Mesodermal cell (in vitro differentiated cells): ENCODE measurements around the gene TNF.

ENCODE experiments used
- H3K27ac ChIP-seq: 2 replicates; pipeline ENCODE4 v1.7.0; 2013; ENCODE audit warnings: mild to moderate bottlenecking, low read depth, low read length, moderate library complexity; ENCODE audit not compliant: severe bottlenecking
- H3K36me3 ChIP-seq: 2 replicates; pipeline ENCODE4 v1.7.1; 2013; ENCODE audit warnings: mild to moderate bottlenecking, low read length, moderate library complexity; ENCODE audit not compliant: control insufficient read depth, insufficient read depth
- H3K4me1 ChIP-seq: one replicate; pipeline ENCODE4 v1.7.1; 2013; ENCODE audit warnings: mild to moderate bottlenecking, low read length; ENCODE audit not compliant: insufficient read depth, control insufficient read depth, poor library complexity, severe bottlenecking
- H3K4me3 ChIP-seq: 2 replicates; pipeline ENCODE4 v1.7.0; 2013; ENCODE audit warnings: low read length, control low read depth, mild to moderate bottlenecking; ENCODE audit not compliant: insufficient read depth, poor library complexity, severe bottlenecking; ENCODE audit errors: extremely low read depth
- H3K9me3 ChIP-seq: 2 replicates; pipeline ENCODE4 v1.7.1; 2013; ENCODE audit warnings: mild to moderate bottlenecking, low read length, moderate library complexity; ENCODE audit not compliant: control insufficient read depth
- WGBS, 2 experiments: methylation state at CpG; one replicate each; pipeline ENCODE4 v1.1.5; 2013; ENCODE audit warnings: missing lambda C conversion rate in 2 of 2; ENCODE audit not compliant: insufficient coverage in 2 of 2; 5-methylcytosine and 5-hydroxymethylcytosine counted together

The TNF gene

GRCh38 chr6:31597006-31597405, 21.6 kb downstream of the TNF start:
- WGBS, 2 experiments: 17 to 20% methylated on average over 1 to 2 of the region's 2 CpGs
- no peaks in the 10 kb centered on the region for H3K36me3 ChIP-seq
- no peaks in the 10 kb centered on the region for H3K9me3 ChIP-seq
- H3K4me1 ChIP-seq: no peaks in the 10 kb centered on the region
- H3K27ac ChIP-seq: no peak overlapping the region
- H3K4me3 ChIP-seq: no peak overlapping the region

- Histone ChIP-seq H3K4me1 (no peaks in the 10 kb centered on the region), H3K36me3 (no peaks in the 10 kb centered on the region), H3K4me3 (no peak overlapping the region), H3K9me3 (no peaks in the 10 kb centered on the region), H3K27ac (no peak overlapping the region)
- WGBS, 2 experiments: 80 to 83% methylated on average over 1 of the region's 1 CpG
Measured at GRCh38 chr6:31607317-31607716, 32.0 kb downstream of the TNF start.

- Histone ChIP-seq H3K4me3 (no peak overlapping the region), H3K27ac (no peak overlapping the region), H3K36me3 (no peaks in the 10 kb centered on the region), H3K9me3 (no peaks in the 10 kb centered on the region), H3K4me1 (no peaks in the 10 kb centered on the region)
- 93% methylated on average over 2 to 5 of the region's 8 CpGs for WGBS, 2 experiments
Measured at GRCh38 chr6:31609519-31610406, 34.4 kb downstream of the TNF start.

- Histone ChIP-seq H3K36me3 (no peaks in the 10 kb centered on the region), H3K4me1 (no peaks in the 10 kb centered on the region), H3K9me3 (no peaks in the 10 kb centered on the region), H3K4me3 (no peak overlapping the region), H3K27ac (no peak overlapping the region)
- 95 to 96% methylated on average over 4 of the region's 4 CpGs for WGBS, 2 experiments
Measured at GRCh38 chr6:31610968-31611367, 35.6 kb downstream of the TNF start.

- Histone ChIP-seq H3K27ac (no peak overlapping the region), H3K36me3 (no peaks in the 10 kb centered on the region), H3K4me3 (no peak overlapping the region), H3K9me3 (no peaks in the 10 kb centered on the region), H3K4me1 (no peaks in the 10 kb centered on the region)
- WGBS, 2 experiments: 97 to 100% methylated on average over 4 to 6 of the region's 8 CpGs
Measured at GRCh38 chr6:31614075-31614619, 38.8 kb downstream of the TNF start.

GRCh38 chr6:31614684-31615578, 39.6 kb downstream of the TNF start, which contains the start of gene AIF1:
Gene AIF1, plus strand, starts transcription at chr6:31615234. Its CDS starts 96 bp downstream, at chr6:31615330.
- WGBS, 2 experiments: 72 to 80% methylated on average over 1 to 2 of the region's 6 CpGs
- H3K4me1 ChIP-seq: no peaks in the 10 kb centered on the region
- no peak within 1 kb of the TSS for H3K27ac ChIP-seq
- H3K36me3 ChIP-seq: no peaks in the 10 kb centered on the region
- H3K9me3 ChIP-seq: no peaks in the 10 kb centered on the region
- no peak within 1 kb of the TSS for H3K4me3 ChIP-seq

- no peaks in the 10 kb centered on the region for H3K9me3 ChIP-seq
- no peak overlapping the region for H3K4me3 ChIP-seq
- no peaks in the 10 kb centered on the region for H3K36me3 ChIP-seq
- H3K4me1 ChIP-seq: no peaks in the 10 kb centered on the region
- no peak overlapping the region for H3K27ac ChIP-seq
- 66 to 76% methylated on average over 5 to 6 of the region's 7 CpGs for WGBS, 2 experiments
Measured at GRCh38 chr6:31615748-31616147, 40.4 kb downstream of the TNF start.

- peaks cover 3% of the 10 kb centered on the region for H3K4me1 ChIP-seq
- H3K9me3 ChIP-seq: no peaks in the 10 kb centered on the region
- peaks cover 3% of the 10 kb centered on the region for H3K36me3 ChIP-seq
- 80 to 100% methylated on average over 1 to 2 of the region's 2 CpGs for WGBS, 2 experiments
- H3K4me3 ChIP-seq: no peak overlapping the region
- H3K27ac ChIP-seq: no peak overlapping the region
Measured at GRCh38 chr6:31617010-31617409, 41.6 kb downstream of the TNF start.

GRCh38 chr6:31619805-31620585, 44.6 kb downstream of the TNF start:
- Histone ChIP-seq H3K36me3 (peaks cover 32% of the 10 kb centered on the region), H3K27ac (peak overlapping the region; percentile 99), H3K4me3 (peak overlapping the region; percentile 90), H3K4me1 (peaks cover 13% of the 10 kb centered on the region), H3K9me3 (no peaks in the 10 kb centered on the region)
- 0 to 1% methylated on average over 40 of the region's 50 CpGs for WGBS, 2 experiments
